NCI-H524 treated with DMSO at 0.1 percent for 48 hours (cell line): ENCODE measurements around the gene ANKRD11.

Source experiments
- DNase-seq: peaks from one replicate; lab custom pipeline; 2025; lab: John Stamatoyannopoulos, UW

ANKRD11 gene

GRCh38 chr16:89297156-89297874 lies 193.0 kb downstream of the ANKRD11 start:
- no peak for DNase-seq

- DNase-seq = no peak
Measured at GRCh38 chr16:89295915-89296314, 194.4 kb downstream of the ANKRD11 start.

GRCh38 chr16:89295071-89295900 lies 195.1 kb downstream of the ANKRD11 start:
- no peak for DNase-seq

- no peak for DNase-seq
Measured at GRCh38 chr16:89294486-89294885, 195.9 kb downstream of the ANKRD11 start.

GRCh38 chr16:89293276-89294143 lies 196.9 kb downstream of the ANKRD11 start:
- DNase-seq = no peak

GRCh38 chr16:89292443-89293078 lies 197.8 kb downstream of the ANKRD11 start:
- DNase-seq = no peak

- DNase-seq = no peak
Measured at GRCh38 chr16:89291776-89292175, 198.6 kb downstream of the ANKRD11 start.

- DNase-seq = no peak
Measured at GRCh38 chr16:89291363-89291762, 199.0 kb downstream of the ANKRD11 start.

- no peak for DNase-seq
Measured at GRCh38 chr16:89290887-89291286, 199.5 kb downstream of the ANKRD11 start.

- no peak for DNase-seq
Measured at GRCh38 chr16:89290472-89290871, 199.9 kb downstream of the ANKRD11 start.

- no peak for DNase-seq
Measured at GRCh38 chr16:89289428-89290395, 200.6 kb downstream of the ANKRD11 start.

- no peak for DNase-seq
Measured at GRCh38 chr16:89288966-89289365, 201.4 kb downstream of the ANKRD11 start.

- no peak for DNase-seq
Measured at GRCh38 chr16:89288577-89288844, 201.8 kb downstream of the ANKRD11 start.

- no peak for DNase-seq
Measured at GRCh38 chr16:89287777-89288576, 202.4 kb downstream of the ANKRD11 start.

GRCh38 chr16:89286096-89286495 lies 204.3 kb downstream of the ANKRD11 start:
- no peak for DNase-seq

GRCh38 chr16:89285381-89285780 lies 205.0 kb downstream of the ANKRD11 start:
- DNase-seq = no peak

GRCh38 chr16:89283449-89283848 lies 206.9 kb downstream of the ANKRD11 start:
- no peak for DNase-seq

- DNase-seq = no peak
Measured at GRCh38 chr16:89282523-89282922, 207.8 kb downstream of the ANKRD11 start.

GRCh38 chr16:89281829-89282228 lies 208.5 kb downstream of the ANKRD11 start:
- no peak for DNase-seq

- no peak for DNase-seq
Measured at GRCh38 chr16:89281189-89281577, 209.2 kb downstream of the ANKRD11 start.
